Brain pericyte (primary cell): ENCODE data around the gene TRAF7.

Experiments used
- DNase-seq: peaks from one replicate; pipeline ENCODE4 v3.0.0-alpha.2; 2012; ENCODE audit warnings: low read depth, low spot score

The TRAF7 gene

DNA sequence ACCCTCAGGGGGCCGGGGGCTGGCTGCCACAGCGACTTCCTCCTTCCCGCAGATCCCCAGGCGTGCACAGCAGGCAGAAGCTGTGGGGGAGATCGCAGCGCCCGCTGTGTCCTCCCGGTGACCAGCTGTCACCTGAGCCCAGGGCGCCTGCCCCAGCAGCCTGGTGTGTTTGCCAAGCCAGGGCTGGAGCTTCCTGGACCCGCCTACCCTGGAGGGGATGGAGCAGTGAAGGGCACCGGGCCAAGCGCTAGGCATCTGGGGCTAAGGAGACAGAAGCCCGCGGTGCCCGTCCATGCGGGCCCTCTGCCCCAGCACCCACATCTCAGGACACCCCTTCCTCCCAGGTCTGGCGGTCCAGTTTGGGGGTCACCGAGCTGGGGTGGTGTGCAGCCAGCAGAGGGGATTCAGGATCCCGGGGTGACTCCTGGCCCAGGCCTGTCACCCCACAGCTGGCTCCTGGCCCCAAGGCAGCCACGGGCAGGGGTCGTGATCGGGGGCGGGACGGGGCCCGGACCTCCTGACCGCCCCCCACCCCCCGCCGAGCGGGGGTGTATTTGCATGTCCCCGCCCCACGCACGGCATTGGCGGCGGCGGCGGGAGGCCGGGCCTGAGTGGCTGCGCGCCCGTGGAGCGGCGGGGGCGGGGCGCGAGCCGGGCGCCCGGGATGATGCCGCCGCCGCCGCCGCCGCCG lies 7.5 kb upstream of the TRAF7 start, which contains the start of gene RAB26:
TSS of gene RAB26 (plus strand) at position 645 of the 691 bp plus-strand sequence. CDS start 159 bp downstream, outside the sequence.
- DNase-seq: no peak

DNA sequence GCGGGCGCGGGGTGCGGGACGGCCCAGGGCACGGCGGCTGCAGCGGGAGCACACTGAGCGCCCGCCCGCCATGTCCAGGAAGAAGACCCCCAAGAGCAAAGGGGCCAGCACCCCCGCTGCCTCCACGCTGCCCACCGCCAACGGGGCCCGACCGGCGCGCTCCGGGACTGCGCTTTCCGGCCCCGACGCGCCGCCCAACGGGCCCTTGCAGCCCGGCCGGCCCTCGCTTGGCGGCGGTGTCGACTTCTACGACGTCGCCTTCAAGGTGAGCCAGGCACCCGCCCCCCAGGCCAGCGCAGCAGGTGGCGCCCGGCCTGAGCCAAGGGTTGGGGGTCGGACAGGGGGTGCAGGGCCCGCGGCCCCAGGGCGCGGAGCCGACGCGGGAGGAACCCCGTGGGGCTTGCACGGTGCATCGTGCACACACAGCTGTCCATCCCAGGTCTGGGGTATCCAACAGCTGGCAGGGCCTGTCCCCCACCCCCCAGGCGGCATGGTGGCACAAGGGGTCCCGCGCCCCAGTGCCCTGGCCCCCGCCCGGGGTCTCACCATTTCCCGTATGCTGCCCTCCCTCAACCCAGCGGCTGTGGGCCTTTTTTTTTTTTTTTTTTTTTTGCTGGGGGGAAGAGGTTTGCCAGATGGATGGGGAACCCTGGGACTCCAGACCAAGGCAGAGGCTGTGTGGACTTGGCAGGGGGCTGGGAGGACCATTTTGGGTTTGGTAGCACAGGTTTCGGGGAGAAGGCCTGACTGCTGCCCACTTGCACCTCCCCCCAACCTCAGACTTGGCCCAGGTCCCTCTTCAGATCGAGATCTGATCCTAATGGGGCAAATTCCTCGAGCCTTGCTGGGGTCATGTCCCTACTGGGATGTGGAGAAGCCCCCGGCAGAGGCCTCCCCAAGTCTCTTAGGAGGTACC lies 6.6 kb upstream of the TRAF7 start:
- no peak for DNase-seq

DNA sequence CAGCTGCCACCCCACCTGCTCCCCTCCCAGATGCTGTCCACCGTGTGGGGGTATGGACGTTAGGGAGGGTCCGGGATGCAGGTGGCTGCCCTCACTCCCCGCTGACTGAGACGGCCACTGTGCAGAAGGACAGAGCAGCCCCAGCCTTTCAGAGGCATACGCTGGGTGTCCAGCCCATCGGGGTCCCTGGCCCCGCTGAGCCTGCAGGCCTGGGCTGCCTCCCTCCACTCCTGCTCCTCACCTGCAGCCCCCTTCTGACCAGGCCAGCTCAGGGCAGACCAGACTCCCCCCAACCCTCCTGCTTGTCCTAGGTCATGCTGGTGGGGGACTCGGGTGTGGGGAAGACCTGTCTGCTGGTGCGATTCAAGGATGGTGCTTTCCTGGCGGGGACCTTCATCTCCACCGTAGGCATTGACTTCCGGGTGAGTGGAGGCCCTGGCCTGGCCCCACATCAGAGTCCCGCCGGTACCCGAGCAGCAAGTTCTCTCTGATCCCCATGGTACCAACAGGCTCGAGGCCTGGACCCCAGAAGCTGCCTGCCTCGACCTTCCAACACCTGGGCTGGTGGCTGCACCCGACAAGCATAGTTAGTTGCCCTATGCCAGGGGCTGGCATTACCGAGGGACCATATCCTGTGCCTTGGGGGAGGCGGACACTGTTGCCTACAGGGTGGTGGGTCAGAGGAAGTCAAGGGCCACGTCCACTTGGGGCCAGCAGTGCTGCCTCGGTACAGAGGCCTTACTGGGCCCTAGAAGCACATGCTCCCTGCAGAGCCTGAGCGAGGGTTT lies 5.8 kb upstream of the TRAF7 start:
- no peak for DNase-seq

DNA sequence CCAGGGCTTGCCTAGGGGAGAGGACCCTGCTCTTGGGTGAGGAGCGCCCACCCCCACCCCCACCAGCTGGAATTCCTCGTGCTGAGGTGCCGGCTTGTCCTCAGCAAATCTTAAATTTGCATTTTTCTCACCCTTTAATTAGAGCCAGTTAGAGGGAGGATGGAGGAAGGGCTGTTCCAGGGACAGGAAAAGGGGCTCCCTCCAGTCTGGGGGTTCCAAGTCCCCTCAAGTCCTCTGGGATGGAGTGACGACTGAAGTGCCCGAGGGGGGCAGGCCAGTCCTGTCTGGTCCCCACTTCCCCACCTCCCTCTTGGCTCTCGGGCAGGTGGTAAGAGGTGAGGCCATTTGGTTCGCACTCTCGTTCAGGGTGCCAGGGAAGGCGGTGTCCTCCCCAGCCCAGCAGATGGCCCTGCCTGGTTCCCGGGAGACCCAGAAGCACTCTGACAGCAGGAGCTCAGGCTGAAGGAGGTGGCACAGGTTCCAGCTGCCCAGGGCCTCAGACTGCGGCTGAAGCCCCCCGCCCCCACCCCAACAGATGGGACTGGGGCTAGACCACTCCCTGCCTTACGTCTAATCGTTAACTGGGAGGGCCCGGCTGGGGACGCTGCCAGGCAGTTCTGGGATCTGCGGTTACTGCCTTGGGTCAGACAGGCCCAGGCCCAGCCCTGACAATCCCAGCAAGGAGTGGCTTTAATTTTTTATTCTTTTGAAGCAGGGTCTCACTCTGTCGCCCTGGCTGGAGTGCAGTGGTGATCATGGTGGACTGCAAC lies 5.0 kb upstream of the TRAF7 start:
- no peak for DNase-seq

DNA sequence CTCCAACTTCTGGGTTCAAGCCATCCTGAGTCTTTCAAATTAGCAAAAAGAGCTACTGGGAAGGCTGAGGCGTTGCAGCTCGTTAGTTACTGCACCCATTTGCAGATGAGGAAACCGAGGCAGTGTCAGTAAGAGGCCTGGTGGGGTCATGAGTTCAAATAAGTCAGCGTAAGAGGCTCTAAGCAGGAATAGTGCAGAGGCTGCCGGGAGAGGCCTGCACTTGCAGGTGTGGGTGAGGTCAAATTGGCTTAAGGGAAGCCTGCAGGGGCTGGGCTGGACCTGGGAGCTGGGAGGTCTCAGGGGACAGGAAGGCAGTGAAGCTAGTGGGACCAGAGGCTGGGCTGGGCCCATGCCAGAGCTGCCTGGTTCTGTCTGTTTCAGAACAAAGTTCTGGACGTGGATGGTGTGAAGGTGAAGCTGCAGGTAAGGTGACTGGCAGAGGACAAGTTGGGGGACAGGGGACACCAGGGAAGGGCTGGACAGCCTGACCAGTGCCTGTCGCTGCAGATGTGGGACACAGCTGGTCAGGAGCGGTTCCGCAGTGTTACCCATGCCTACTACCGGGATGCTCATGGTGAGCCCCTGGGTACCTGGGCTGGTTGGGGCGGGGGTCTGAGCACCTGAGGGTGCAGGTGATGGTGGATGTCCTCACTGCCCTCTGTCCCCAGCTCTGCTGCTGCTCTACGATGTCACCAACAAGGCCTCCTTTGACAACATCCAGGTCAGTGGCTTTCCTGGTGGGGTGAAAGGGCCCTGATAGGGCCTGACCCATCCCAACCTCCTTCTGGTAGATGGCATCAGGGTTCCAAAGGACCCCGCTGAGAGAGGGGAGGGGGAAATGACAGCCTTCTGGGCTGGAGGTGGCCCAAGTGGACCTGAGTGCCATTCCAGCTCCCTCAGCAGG lies 4.1 kb upstream of the TRAF7 start:
- DNase-seq: no peak

DNA sequence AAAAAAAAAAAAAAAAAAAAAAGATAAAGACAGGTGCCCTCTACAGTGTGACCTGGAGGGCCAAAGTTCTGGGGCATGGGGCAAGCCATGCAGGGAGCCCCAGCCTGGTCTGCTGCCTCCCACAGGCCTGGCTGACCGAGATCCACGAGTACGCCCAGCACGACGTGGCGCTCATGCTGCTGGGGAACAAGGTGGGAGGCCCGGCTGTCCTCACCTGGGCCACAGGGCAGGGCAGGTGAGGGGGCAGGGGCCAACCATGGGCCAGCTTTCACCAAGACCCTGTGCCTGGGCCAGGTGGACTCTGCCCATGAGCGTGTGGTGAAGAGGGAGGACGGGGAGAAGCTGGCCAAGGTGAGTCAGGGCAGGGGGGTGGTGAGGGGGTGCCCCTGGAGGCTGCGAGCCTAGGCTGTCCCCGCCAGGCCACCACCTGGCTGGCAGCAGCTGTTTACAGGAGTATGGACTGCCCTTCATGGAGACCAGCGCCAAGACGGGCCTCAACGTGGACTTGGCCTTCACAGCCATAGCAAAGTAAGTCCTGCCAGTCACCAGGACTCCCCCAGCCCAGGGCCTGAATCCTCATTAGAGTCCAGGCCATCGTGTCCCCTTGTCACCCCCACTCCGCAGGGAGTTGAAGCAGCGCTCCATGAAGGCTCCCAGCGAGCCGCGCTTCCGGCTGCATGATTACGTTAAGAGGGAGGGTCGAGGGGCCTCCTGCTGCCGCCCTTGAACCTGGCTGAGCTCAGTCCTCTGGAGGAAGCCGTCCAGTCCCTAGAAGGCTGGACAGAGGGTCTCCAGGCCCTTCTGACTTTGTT lies 2.7 kb upstream of the TRAF7 start:
- no peak for DNase-seq

DNA sequence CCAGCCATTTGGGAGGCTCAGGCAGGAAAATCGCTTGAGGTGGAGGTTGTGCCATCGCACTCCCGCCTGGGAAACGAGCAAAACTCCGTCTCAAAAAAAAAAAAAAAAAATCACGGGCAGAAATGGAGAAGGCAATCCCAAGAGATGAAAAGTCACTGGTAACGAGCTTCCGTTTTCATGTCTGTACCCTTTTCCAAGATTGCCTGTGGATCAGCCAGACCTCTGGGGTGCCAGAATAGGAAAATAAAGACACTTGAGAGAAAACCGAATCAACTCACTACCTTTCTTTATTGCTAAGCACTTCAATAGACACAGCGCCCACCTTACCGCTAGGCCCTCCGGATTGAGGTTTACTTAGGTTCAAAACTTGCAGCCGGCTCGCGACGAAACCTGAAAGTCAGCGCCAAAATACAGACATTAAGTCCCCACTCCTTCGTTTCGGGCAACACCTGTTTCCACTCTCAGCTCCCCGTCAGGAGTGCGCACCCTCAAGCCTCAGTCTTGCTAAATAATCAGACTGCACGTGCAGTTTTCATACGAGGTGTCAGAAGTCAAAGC lies 970 bp upstream of the TRAF7 start:
- no peak for DNase-seq

DNA sequence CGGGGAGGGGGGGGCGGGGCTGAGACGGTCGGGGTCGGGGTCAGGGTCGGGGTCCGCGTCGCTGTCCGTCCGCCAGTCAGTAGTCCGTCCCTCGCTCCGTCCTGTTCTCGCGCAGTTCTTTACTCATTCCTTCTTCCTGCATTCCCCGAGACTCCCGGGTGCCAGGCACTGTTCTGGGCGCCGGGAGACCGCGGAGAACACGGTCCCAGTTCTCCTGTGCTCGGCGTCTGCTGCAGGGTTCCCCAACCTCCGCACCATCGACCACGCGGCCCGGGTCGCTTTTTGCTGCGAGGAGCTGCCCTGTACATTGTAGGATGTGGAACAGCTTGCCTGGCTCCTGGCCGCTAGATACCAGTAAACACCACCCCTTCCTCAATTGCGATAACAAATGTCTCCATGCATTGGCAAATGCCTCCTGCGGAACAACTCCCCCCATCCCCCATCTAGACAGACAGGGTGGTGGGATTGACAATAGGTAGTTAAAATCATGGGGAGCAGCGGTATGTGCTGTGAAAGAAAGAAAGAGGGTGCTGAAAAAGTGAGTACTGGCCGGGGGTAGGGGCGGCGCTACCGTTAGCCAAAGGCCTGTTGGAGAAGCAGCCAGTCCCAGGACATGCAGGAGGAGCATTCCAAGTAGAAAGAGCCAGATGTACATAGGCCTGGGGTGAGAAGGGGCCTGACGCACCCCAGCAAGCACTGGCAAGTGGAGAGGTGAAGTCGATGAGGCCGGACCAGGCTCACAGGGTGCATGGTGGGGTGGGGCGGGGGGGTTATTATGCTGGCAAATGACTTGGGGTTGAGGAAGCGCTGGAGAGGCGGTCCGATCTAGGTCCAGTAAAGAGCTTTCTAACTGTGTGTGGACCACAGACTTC lies 631 bp downstream of the TRAF7 start:
- DNase-seq: no peak

DNA sequence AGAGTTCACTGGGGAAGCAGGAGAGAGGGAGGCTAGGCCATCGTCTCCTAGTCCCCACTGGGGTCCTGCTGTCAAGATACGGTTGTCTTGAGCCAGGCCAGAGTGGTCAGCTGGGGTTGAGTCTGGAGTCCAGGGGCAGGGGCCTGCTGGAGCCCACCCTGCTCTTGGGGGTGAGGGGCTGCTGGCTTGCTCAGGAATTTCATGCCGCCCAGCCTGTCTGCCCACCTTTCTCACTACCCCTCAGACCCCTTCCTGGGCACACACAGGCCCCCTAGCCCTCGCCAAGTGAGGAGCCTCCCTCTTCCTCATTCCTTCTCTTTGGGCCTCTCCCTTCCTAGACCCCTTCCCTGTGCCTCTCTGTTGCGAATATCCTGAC lies 1.3 kb downstream of the TRAF7 start:
- DNase-seq: no peak

DNA sequence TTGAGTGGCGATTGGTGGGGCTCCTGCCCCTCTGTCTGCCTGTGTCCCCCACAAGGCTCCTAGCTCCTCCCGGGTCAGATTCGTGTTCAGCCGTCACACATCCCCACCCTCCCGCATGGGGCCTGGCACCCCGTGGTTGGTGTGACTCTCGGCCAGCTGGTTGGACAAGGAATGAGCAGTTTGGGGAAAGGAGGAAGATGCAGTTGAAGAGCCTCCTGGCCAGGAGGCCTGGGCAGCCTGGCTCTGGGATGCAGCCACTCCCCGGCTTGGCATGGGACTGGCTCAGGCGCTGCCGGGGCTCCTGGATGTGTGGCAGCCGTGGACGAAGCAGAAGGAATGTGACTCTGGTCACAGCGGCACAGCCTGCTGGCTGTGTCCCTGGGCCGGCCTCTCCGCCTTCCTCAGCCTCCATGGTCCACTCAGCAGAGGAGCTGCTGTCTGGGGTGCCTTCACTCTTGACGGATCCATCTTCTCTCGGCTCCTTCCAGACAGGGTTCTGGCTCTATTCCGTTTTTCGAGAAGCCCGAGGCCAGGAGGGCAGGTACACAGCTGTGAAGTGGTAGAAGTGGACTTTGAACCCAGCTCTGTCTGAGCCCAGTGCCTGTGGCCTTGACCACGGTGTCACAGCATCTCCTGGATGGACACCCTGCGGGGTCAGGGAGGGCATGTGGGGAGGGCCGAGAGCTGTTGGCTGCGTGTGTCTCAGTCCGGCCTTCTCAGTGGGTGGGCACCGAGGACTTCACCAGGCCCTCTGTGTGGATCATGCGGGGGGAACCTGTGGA lies 2.1 kb downstream of the TRAF7 start:
- no peak for DNase-seq

DNA sequence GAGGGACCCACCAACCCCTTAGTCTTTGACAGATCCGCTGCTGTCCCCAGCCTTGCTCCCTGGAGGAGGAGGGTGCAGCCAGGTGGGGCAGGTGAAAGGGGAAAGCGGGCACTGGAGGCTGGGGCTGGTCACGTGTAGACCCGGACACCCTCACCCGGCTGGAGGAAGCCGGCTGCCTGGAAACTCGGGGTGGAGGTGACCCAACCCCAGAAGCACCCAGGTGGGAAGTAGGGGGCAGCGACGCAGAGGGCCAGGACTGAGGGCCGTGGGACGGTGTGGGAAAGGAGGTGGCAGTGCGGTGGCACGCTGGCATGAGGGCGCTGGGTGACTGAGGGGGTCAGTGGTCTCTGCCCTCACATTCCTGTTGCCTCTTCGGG lies 2.7 kb downstream of the TRAF7 start:
- no peak for DNase-seq

DNA sequence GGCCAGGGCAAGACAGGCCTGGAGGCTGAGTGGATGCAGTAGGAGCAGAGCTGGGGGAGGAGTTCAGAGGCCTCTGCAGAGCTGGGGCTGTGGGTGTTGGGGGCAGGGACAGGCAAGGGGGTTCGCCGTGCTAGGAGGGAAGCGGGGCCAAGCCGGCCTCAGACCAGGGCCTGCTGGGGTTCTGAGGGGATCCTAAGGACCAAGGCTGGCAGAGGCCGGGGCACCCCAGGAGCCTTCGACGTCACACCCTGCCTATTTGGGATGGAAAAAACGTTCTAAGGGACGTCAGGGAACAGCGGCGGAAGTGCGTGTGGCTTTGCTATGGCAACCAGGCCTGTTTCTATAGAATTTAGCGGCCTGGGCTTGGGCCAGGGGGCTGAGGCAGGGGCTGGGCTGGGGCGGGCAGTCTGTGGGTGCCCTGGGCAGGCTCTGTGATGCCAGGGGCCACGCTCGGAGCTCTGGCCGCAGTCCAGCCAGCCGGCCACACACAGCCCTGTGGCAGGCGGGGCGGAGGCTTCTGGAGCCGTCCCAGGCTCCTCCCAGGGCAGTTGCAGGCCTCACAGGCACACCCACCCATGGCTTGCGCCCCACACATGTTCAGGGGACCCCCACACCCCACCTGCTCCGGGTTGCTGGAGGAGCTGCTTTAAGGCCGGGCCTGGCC lies 3.7 kb downstream of the TRAF7 start:
- DNase-seq: no peak

DNA sequence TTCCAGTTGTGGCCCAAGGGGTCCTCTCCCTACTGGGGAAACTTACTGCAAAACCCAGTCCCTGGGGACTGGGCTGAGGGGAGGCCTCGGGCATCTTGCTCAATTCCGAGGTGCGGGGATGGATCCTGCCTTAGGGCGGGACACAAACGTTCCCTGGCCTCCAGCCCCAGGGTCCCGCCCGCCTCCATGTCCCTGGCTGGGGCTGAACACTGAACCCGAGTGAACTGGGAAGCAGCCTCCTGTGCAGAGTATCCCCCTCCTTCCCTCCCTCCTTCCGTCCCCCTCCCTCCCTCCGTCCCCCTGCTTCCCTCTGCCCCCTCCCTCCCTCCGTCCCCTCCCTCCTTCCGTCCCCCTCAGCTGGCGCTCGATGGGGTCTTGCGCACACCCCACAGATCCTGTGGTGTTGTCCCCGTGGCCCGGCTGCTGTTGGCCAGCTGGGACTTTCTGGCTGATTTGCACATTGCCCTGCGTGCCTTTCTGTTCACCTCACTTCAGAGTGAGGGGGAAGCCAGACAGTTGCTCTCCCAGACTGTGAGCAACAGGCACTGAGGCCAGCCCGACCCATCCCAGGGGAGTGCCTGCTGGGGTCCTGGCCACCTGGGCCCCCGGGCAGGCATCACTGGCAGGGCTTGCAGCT lies 5.5 kb downstream of the TRAF7 start:
- no peak for DNase-seq

DNA sequence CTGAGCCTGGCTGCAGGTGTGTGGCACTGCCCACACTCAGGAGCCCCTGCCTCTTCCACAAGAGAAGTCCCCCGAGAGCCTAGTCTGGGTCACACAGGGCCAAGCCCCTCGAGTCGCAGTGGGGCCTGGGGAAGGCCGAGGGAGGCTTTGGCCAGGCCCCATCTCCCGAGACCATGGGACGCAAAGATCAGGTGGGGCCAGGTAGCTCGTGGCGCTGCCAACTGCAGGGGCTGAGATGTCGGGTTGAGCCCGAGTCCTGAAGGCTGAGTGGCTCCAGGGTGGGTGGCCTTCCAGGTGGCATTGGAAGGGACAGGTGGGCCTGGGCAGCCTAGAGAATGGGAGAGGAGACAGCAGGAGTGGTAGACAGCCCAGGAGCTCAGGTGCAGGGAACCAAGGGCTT lies 6.3 kb downstream of the TRAF7 start:
- no peak for DNase-seq

DNA sequence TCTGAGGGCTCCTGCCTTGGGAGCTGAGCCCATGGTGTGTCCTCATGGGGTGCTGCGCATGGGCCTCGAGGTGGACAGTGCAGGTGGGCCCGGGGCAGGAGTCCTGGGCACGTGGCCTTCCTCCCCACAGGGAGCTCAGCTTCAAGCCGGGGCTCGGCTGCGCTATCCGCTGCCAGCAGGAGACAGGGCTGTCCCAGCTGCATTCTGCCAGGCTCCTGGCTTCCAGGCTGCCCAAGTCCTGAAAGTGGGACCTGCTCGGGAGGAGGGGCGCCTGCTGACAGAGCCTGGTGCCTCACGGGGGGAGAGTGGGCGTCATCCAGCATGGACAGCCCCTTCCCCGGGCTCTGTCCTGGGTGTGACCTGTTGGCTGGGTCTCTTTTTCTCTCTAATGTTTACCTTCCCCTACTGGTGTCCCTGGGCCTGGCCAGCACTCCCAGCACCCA lies 7.1 kb downstream of the TRAF7 start:
- DNase-seq: no peak

DNA sequence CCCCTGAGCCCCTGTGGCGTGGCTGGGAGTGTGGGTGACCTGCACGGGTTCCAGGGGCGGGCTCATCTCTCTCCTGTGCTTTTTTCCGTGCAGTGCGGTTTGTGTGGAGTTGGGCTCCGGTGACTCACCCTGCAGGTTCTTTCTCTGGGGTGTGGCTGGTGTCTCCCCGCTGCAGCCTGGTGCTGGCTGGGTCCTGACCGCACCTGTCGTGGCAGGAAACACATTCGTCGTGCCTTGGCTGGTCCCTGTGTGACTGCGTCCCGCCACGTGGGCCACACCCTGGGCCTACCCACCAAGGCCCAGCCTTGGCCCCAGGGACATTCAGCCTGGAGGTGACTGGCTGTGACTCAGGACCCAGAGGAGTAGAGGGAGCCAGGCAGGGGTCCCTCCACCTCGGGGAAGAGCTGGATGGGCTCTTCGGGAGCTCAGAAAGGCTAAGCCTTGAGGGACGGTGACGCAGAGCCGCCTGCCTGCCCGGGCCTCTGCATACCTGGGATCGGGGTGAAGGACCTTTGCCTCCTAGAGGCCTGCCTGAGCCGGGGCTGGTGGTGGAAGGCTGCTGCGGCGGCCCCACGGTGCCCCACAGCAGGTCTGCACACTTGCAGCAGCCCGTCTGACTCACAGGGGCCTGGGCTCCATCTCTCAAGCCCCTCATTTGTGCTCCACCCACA lies 7.8 kb downstream of the TRAF7 start:
- no peak for DNase-seq
